Esophagus squamous epithelium (tissue), 5 donors: ENCODE results near the gene TMEM184A. TPM values are rescaled to one million over a fixed set of nuclear protein-coding genes. Genes with fewer than 3 reads are reported as not detected.
"Not testable (repeated sequence)": the region's sequence is repeated elsewhere in the genome, so short reads cannot be mapped to it uniquely, and the experiment has no call there.

Experiments used
- DNase-seq: peaks from one replicate; lab custom pipeline; 2025; lab: John Stamatoyannopoulos, UW
- H3K27ac ChIP-seq, 4 donors: fragments of 200-600 bp; sonication (generic); one replicate each; pipeline ENCODE4 v1.5.1; 2016 to 2019; ENCODE audit warnings: mild to moderate bottlenecking in 1 of 4
- H3K27me3 ChIP-seq, 4 donors: fragments of 200-600 bp; sonication (generic); 1 replicate in 3 of 4; 2 replicates in 1 of 4; pipeline versions ENCODE4 v1.5.1 to v1.6.0; 2017 to 2021; ENCODE audit warnings: antibody characterized with exemption in 1 of 4
- H3K36me3 ChIP-seq, 3 donors: fragments of 200-600 bp; sonication (generic); one replicate each; pipeline ENCODE4 v1.5.1; 2016 to 2019
- H3K4me1 ChIP-seq, 3 donors: fragments of 200-600 bp; sonication (generic); one replicate each; pipeline ENCODE4 v1.5.1; 2017 to 2019
- H3K4me3 ChIP-seq, 4 donors: fragments of 200-600 bp; sonication (generic); 1 replicate in 3 of 4; 2 replicates in 1 of 4; pipeline ENCODE4 v1.5.1; 2016 to 2019; ENCODE audit warnings: mild to moderate bottlenecking in 2 of 4, moderate library complexity in 1 of 4
- H3K9me3 ChIP-seq, 3 donors: fragments of 200-600 bp; sonication (generic); one replicate each; pipeline ENCODE4 v1.5.1; 2016 to 2019
- POLR2A ChIP-seq, 4 donors: fragments of 450-650 bp; IDR thresholded peaks; one replicate each; pipeline ENCODE4 v1.6.1; 2017; ENCODE audit warnings: antibody characterized with exemption in 4 of 4, mild to moderate bottlenecking in 4 of 4, moderate library complexity in 3 of 4
- WGBS, 2 donors: methylation state at CpG; one replicate each; pipeline ENCODE4 v1.1.5; 2018; 5-methylcytosine and 5-hydroxymethylcytosine counted together
- intact Hi-C: fragments of 100-400 bp; cut with DNase I; formaldehyde crosslinking; loops from one replicate; pipeline ENCODE4 v1.15.0; 2022
- total RNA-seq, 4 donors: library from RNA; depleted of rRNA; stranded (reverse); fragments of >200 nt; gene quantifications; one replicate each; pipeline ENCODE4 v1.1.0, GENCODE V29; 2016
- TF ChIP-seq, protein P1 (sequence below), 6 experiments: fragments of 450-650 bp in 4 of 6; fragments of 200-600 bp in 2 of 6; sonication (generic) in 2 of 6; IDR thresholded peaks; one replicate each; pipeline ENCODE4 v1.5.1; 2016 to 2019; ENCODE audit warnings: antibody characterized with exemption in 6 of 6, mild to moderate bottlenecking in 4 of 6, moderate library complexity in 4 of 6
- donor health status: DM: yes; HTN: yes; CAD: no.

TMEM184A gene
- total RNA-seq, 4 donors from 2014 or later = 56.7 to 204 (median 98.9) TPM

DNA sequence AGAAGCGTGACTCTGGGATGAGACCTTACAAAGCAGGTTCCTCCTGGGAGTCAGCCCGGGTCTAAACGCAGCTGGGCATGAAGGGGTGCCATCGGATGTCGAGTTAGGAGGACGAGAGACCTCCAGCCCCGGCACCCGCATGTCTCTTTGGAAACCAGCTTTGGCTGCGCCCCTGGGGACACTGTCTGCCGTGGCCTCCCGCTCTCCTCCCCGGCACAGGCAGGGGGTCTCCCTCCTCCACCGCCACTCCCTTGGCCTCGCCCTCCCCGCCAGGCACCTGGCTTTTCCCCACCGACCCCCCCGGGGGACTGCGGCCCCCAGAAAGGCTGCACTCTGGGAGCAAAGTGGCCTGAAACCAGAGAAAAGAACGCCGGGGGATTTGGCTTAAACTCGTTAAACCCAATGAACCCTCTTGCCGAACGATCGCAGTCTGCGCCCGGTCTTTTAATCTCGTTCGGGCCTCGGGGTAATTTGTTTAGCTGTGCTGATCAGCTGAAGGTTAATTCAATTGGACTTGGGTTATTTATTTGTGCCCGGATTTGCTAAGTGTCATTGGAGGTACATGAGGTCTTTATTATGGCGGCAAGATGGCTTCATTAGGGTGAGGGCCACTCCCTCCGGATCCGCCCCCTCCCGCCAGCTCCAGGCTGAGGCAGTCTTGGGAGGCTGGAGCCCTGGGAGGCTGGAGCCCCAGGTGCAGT, 30.3 kb upstream of the TMEM184A start:
- 79 to 85% methylated on average over 18 of the region's 34 CpGs for WGBS, 2 donors
- intact Hi-C loops = no loop called here
- H3K36me3 ChIP-seq = no peaks in the 10 kb centered on the region
- peaks cover 0 to 59% (median 2%) of the 10 kb centered on the region in 4 donors for H3K27me3 ChIP-seq
- H3K4me3 ChIP-seq = no peak overlapping the region
- H3K9me3 ChIP-seq = peaks cover 0 to 13% (median 13%) of the 10 kb centered on the region in 3 donors
- DNase-seq = no peak
- no peak for TF ChIP-seq POLR2A (IDR thresholded peaks at IDR 0.05)
- TF ChIP-seq, protein P1, sequence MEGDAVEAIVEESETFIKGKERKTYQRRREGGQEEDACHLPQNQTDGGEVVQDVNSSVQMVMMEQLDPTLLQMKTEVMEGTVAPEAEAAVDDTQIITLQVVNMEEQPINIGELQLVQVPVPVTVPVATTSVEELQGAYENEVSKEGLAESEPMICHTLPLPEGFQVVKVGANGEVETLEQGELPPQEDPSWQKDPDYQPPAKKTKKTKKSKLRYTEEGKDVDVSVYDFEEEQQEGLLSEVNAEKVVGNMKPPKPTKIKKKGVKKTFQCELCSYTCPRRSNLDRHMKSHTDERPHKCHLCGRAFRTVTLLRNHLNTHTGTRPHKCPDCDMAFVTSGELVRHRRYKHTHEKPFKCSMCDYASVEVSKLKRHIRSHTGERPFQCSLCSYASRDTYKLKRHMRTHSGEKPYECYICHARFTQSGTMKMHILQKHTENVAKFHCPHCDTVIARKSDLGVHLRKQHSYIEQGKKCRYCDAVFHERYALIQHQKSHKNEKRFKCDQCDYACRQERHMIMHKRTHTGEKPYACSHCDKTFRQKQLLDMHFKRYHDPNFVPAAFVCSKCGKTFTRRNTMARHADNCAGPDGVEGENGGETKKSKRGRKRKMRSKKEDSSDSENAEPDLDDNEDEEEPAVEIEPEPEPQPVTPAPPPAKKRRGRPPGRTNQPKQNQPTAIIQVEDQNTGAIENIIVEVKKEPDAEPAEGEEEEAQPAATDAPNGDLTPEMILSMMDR (IDR thresholded peaks at IDR 0.05) = no peak
- no peaks in the 10 kb centered on the region for H3K4me1 ChIP-seq
- H3K27ac ChIP-seq = no peak overlapping the region

DNA sequence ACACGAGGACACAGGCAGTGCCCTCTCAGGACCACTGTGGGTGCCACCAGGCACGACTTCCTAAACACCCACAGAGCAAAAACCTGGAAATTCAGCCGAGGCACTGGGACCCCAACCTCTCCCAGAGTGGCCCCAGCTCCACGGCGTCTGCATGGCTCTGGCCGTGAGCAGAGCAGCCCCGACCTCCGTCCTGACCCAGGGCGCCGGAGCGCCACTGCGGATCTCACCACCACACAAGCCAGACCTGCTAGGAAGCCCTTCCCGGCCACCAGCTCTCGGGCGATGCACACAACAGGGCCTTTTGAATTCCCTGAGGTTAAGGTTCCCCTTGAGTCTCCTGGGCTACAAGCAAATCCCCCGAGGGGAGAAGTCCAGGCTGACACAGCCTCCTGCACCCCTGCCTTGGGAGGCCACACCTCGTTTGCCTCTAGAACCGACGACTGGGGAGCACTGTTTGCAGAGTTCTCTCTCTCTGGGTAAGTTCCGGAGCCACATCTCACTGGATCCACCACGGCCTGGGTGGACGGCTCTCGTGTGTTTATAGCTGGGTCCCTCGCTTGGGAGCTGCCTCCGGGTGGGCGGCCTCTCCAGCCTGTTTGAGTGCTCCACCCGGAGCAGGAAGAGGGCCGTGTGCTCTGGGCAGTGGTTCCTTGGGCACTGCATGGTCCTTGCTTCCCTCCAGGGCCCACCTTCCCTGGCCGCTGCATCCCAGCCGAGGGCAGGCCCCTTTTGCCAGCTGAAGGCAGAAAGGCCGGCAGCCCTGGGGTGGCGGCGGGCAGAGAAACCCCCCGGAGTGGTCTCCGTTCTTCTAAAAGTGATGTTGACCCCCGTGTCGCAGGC, 29.4 kb upstream of the TMEM184A start:
- TF ChIP-seq, protein P1 (IDR thresholded peaks at IDR 0.05) = no peak
- intact Hi-C loops = no loop called here

DNA sequence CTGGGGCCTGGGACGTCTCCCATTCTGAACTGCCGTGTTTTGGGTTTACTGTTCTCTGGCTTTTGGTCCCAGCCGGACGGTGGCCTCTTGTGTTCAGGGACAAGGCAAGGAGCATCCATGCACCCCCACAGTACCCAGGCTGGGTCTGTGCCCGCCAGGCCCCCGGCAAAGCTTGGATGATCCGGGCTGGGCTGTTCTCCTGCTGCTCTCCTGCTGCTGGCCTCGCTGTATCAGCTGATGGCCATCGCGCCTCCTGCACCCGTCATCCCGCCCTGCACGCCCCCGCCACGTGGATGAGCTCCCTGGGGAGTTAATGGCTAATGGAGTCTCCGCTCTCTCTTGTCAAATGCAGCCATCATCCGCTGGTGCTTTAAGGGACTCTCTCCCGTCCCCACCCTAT, 28.7 kb upstream of the TMEM184A start:
- no peak for TF ChIP-seq POLR2A (IDR thresholded peaks at IDR 0.05)
- TF ChIP-seq, protein P1 (IDR thresholded peaks at IDR 0.05) = no peak
- no peaks in the 10 kb centered on the region for H3K36me3 ChIP-seq
- intact Hi-C loops = no loop called here
- peaks cover 0 to 12% (median 12%) of the 10 kb centered on the region in 3 donors for H3K9me3 ChIP-seq
- H3K27ac ChIP-seq = no peak overlapping the region
- peaks cover 0 to 1% (median under 1%) of the 10 kb centered on the region in 3 donors for H3K4me1 ChIP-seq
- H3K27me3 ChIP-seq = peaks cover 0 to 43% (median 0%) of the 10 kb centered on the region in 4 donors
- 86 to 97% methylated on average over 7 to 10 of the region's 18 CpGs for WGBS, 2 donors
- H3K4me3 ChIP-seq = no peak overlapping the region
- DNase-seq = no peak

More for the DNA sequence above, 29.4 kb upstream of the TMEM184A start:
- no peak for DNase-seq
- Histone ChIP-seq H3K27ac (no peak overlapping the region), H3K36me3 (no peaks in the 10 kb centered on the region), H3K4me1 (no peaks in the 10 kb centered on the region), H3K4me3 (no peak overlapping the region), H3K9me3 (peaks cover 0 to 13% (median 13%) of the 10 kb centered on the region in 3 donors), H3K27me3 (peaks cover 0 to 50% (median 0%) of the 10 kb centered on the region in 4 donors)
- 84 to 86% methylated on average over 9 to 23 of the region's 37 CpGs for WGBS, 2 donors

DNA sequence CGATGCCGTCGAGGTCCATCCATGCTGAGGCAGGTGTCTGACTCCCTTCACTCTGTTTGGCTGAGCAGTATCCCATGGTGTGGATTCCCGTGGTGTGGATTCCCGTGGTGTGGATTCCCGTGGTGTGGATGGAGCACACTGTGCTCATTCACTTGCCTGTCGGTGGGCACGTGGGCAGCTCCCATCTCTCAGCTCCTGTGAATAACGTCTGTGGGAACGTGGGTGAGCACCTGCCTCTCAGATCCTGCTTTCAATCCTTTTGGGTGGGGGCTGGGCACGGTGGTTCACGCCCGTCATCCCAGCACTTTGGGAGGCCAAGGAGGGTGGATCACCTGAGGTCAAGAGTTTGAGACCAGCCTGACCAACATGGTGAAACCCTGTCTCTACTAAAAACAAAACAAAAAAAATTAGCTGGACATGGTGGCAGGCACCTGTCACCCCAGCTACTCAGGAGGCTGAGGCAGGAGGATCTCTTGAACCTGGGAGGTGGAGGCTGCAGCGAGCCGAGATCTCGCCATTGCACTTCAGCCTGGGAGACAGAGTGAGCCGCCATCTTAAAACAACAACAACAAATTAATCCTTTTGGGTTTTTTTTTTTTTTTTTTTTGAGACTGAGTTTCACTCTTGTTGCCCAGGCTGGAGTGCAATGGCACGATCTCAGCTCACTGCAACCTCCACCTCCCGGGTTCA, 27.4 kb upstream of the TMEM184A start:
- H3K27ac ChIP-seq, H3K36me3 ChIP-seq, DNase-seq, intact Hi-C loops, H3K4me3 ChIP-seq, H3K9me3 ChIP-seq, H3K4me1 ChIP-seq: not testable (repeated sequence)
- 82 to 88% methylated on average over 14 to 17 of the region's 19 CpGs for WGBS, 2 donors
- H3K27me3 ChIP-seq = peaks cover 0 to 30% (median 0%) of the 10 kb centered on the region in 4 donors

DNA sequence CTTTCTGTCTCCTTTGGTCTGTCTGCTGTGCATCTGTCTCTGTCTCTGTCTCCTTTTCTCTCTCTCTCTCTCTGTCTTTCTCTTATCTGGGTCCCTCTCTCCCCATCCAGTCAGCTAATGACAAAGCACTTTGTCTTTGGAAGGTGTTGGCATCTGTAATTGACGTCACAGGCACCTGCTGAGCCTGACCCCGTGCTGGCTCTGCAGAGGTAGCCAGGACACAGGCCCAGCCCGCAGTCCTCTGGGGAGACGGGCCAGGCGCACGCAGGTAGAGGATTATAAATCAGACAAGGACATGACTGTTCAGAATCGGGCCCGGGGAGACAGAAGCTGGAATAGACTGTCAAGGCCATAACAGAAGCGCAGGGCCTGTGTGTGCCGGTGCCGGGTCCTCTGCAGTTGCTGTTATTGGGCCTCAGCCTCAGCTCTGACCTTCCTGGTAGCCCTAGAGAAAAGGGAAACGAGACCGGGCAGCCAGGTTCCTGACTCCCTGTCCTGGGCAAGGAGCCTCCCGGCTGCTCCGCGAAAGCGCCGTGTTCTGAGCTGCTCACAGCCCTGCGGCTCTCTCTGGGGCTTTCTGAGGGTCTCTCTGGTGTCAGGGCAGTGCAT, 24.5 kb upstream of the TMEM184A start:
- intact Hi-C loops = no loop called here
- DNase-seq = no peak

More for the DNA sequence above, 24.5 kb upstream of the TMEM184A start:
- 82 to 83% methylated on average over 6 to 16 of the region's 19 CpGs for WGBS, 2 donors
- Histone ChIP-seq H3K27me3 (peaks cover 0 to 3% (median 0%) of the 10 kb centered on the region in 4 donors), H3K4me3 (no peak overlapping the region), H3K27ac (no peak overlapping the region), H3K4me1 (peaks cover 0 to 11% (median 6%) of the 10 kb centered on the region in 3 donors), H3K9me3 (no peaks in the 10 kb centered on the region), H3K36me3 (no peaks in the 10 kb centered on the region)
- TF ChIP-seq, protein P1 (IDR thresholded peaks at IDR 0.05) = no peak
- no peak for TF ChIP-seq POLR2A (IDR thresholded peaks at IDR 0.05)
